PC-3 (cell line): ENCODE results near the gene SPEF2. TPM values are rescaled to one million over a fixed set of nuclear protein-coding genes. Genes with fewer than 3 reads are reported as not detected.

ENCODE experiments used
- ATAC-seq: fragments of 200-7000 bp; cut with Tn5 transposase; 2 replicates; pipeline ENCODE4 v1.9.1; 2020; ENCODE audit warnings: mild to moderate bottlenecking, moderate library complexity
- BruUV-seq: library from RNA; stranded (reverse); fragments of 400-500 nt; replicated peaks from 2 replicates; lab custom pipeline; 2021; lab: Mats Ljungman, UMichigan
- CTCF ChIA-PET: fragments of 300-600 bp; sonication (Branson Sonifier 250); formaldehyde crosslinking; loops from one replicate; lab custom pipeline; 2022; ENCODE audit warnings: antibody characterized with exemption; lab: Charles Lee
- POLR2A ChIA-PET: fragments of 300-600 bp; sonication (Branson Sonifier 250); formaldehyde crosslinking; loops from one replicate; lab custom pipeline; 2022; ENCODE audit warnings: antibody characterized with exemption; ENCODE audit not compliant: unreplicated experiment; lab: Charles Lee
- DNase-seq: peaks from one replicate; pipeline ENCODE4 v3.0.0-alpha.2; 2015
- H2AFZ ChIP-seq: fragments of 300-600 bp; sonication (generic); 2 replicates; pipeline ENCODE4 v1.6.0; 2016; ENCODE audit warnings: antibody characterized with exemption, low read length
- H3F3A ChIP-seq: fragments of 300-600 bp; sonication (generic); one replicate; pipeline ENCODE4 v1.6.0; 2017; ENCODE audit warnings: antibody characterized with exemption, low read length, control low read depth, mild to moderate bottlenecking; ENCODE audit not compliant: unreplicated experiment
- H3K27ac ChIP-seq: fragments of 300-600 bp; sonication (generic); 2 replicates; pipeline ENCODE4 v1.5.1; 2016; ENCODE audit warnings: mild to moderate bottlenecking, low read length
- H3K27me3 ChIP-seq: fragments of 300-600 bp; sonication (generic); 2 replicates; pipeline ENCODE4 v1.6.1; 2016; ENCODE audit warnings: low read length, mixed read lengths
- H3K36me3 ChIP-seq: fragments of 300-600 bp; sonication (generic); 2 replicates; pipeline ENCODE4 v1.6.1; 2016; ENCODE audit warnings: low read depth, mixed run types, low read length, mixed read lengths
- H3K4me1 ChIP-seq: fragments of 300-600 bp; sonication (generic); 2 replicates; pipeline ENCODE4 v1.5.1; 2016; ENCODE audit warnings: low read length; ENCODE audit not compliant: insufficient read depth
- H3K4me2 ChIP-seq: fragments of 300-600 bp; sonication (generic); 2 replicates; pipeline ENCODE4 v1.6.0; 2016; ENCODE audit warnings: low read length
- H3K4me3 ChIP-seq: fragments of 300-600 bp; sonication (generic); 2 replicates; pipeline ENCODE4 v1.5.1; 2016; ENCODE audit warnings: mild to moderate bottlenecking, low read length, mixed read lengths
- H3K79me2 ChIP-seq: fragments of 300-600 bp; sonication (generic); 2 replicates; pipeline ENCODE4 v1.6.1; 2017; ENCODE audit warnings: low read length, mixed read lengths
- H3K9ac ChIP-seq: fragments of 300-600 bp; sonication (generic); 2 replicates; pipeline ENCODE4 v1.6.0; 2016; ENCODE audit warnings: mild to moderate bottlenecking, low read length
- H3K9me2 ChIP-seq: fragments of 300-600 bp; sonication (generic); replicated peaks from 2 replicates; pipeline ENCODE4 v1.6.1; 2016; ENCODE audit warnings: mixed run types, low read length, mixed read lengths
- H3K9me3 ChIP-seq: fragments of 300-600 bp; sonication (generic); 2 replicates; pipeline ENCODE4 v1.6.1; 2016; ENCODE audit warnings: low read length, mixed read lengths
- H4K20me1 ChIP-seq: fragments of 300-600 bp; sonication (generic); 2 replicates; pipeline ENCODE4 v1.6.1; 2016; ENCODE audit warnings: low read length, mixed read lengths
- EZH2 ChIP-seq: fragments of 300-600 bp; sonication (generic); IDR thresholded peaks from one replicate; pipeline ENCODE4 v1.6.1; 2017; ENCODE audit warnings: antibody characterized with exemption, mild to moderate bottlenecking, low read length; ENCODE audit not compliant: unreplicated experiment
- EZH2phosphoT487 ChIP-seq: fragments of 300-600 bp; sonication (generic); IDR thresholded peaks from 2 replicates; pipeline ENCODE4 v1.6.1; 2018; ENCODE audit warnings: mild to moderate bottlenecking, antibody characterized with exemption, low read length, borderline replicate concordance
- intact Hi-C: fragments of 100-400 bp; cut with micrococcal nuclease; formaldehyde crosslinking; loops from 2 replicates; pipeline ENCODE4 v1.9.0; 2023
- total RNA-seq: library from RNA; depleted of rRNA; stranded (reverse); fragments of >200 nt; gene quantifications from 2 replicates; pipeline ENCODE4 v1.2.3, GENCODE V29; 2014
- TF ChIP-seq, protein P1 (sequence below): fragments of 300-600 bp; sonication (generic); conservative IDR thresholded peaks from 2 replicates; pipeline ENCODE4 v1.5.1; 2017; ENCODE audit warnings: antibody characterized with exemption, low read depth, mild to moderate bottlenecking, low read length

Gene SPEF2
- total RNA-seq, 1 experiment from 2014 or later = 2.3 TPM

GRCh38 chr5:35781181-35781790, 163.6 kb downstream of the SPEF2 start:
- CTCF ChIA-PET = interaction anchor here (0.6 kb wide), 1 partner anchor 46 kb away, joined by 13 read pairs; no protein-coding TSS in a partner anchor
- no peaks in the 10 kb centered on the region for H3F3A ChIP-seq
- TF ChIP-seq EZH2 = no peak
- no peak for TF ChIP-seq EZH2phosphoT487
- TF ChIP-seq, protein P1, sequence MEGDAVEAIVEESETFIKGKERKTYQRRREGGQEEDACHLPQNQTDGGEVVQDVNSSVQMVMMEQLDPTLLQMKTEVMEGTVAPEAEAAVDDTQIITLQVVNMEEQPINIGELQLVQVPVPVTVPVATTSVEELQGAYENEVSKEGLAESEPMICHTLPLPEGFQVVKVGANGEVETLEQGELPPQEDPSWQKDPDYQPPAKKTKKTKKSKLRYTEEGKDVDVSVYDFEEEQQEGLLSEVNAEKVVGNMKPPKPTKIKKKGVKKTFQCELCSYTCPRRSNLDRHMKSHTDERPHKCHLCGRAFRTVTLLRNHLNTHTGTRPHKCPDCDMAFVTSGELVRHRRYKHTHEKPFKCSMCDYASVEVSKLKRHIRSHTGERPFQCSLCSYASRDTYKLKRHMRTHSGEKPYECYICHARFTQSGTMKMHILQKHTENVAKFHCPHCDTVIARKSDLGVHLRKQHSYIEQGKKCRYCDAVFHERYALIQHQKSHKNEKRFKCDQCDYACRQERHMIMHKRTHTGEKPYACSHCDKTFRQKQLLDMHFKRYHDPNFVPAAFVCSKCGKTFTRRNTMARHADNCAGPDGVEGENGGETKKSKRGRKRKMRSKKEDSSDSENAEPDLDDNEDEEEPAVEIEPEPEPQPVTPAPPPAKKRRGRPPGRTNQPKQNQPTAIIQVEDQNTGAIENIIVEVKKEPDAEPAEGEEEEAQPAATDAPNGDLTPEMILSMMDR = no peak
- H3K27me3 ChIP-seq = no peaks in the 10 kb centered on the region
- intact Hi-C loops = no loop called here
- H3K9ac ChIP-seq = no peak overlapping the region
- no peaks in the 10 kb centered on the region for H3K9me2 ChIP-seq
- ATAC-seq = no peak
- POLR2A ChIA-PET = no interaction called here
- DNase-seq = no peak
- H3K79me2 ChIP-seq = no peaks in the 10 kb centered on the region
- H3K36me3 ChIP-seq = no peaks in the 10 kb centered on the region
- peaks cover 8% of the 10 kb centered on the region for H3K4me1 ChIP-seq
- no peak overlapping the region for H2AFZ ChIP-seq
- no TSS peak for BruUV-seq
- no peaks in the 10 kb centered on the region for H3K9me3 ChIP-seq
- H3K27ac ChIP-seq = no peak overlapping the region
- no peak overlapping the region for H3K4me2 ChIP-seq
- H3K4me3 ChIP-seq = no peak overlapping the region
- H4K20me1 ChIP-seq = no peaks in the 10 kb centered on the region

DNA sequence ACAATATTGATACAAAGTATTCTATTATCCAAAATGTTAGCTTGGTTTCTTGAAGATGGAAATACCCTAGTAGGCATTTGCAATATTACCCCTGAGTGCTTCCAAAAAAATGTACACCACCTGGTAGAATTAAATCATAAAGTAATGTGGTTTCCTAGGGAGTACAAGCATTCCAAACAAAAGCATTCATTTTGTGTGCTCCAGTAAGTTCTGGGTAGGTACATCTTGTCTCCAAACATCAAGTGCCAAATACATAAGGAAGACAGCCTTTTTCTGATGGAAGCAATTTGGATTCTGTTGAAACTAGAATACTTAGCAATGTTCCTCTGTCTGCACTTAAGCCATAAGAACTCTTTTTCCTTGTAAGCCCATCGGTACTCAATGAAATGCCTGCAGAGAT, 165.9 kb downstream of the SPEF2 start:
- Histone ChIP-seq H4K20me1 (no peaks in the 10 kb centered on the region), H2AFZ (no peak overlapping the region), H3K9ac (no peak overlapping the region), H3K9me2 (no peaks in the 10 kb centered on the region), H3K4me2 (no peak overlapping the region), H3K4me1 (no peaks in the 10 kb centered on the region; the same call in 1 of the 2 replicates), H3F3A (no peaks in the 10 kb centered on the region), H3K27me3 (no peaks in the 10 kb centered on the region), H3K79me2 (no peaks in the 10 kb centered on the region), H3K36me3 (no peaks in the 10 kb centered on the region), H3K4me3 (no peak overlapping the region), H3K9me3 (no peaks in the 10 kb centered on the region), H3K27ac (no peak overlapping the region)
- POLR2A ChIA-PET = no interaction called here
- intact Hi-C loops = no loop called here
- ATAC-seq (no peak), DNase-seq (no peak)
- BruUV-seq = no TSS peak
- CTCF ChIA-PET = no interaction called here
- TF ChIP-seq EZH2 (no peak), EZH2phosphoT487 (no peak)
- TF ChIP-seq, protein P1 = no peak

DNA sequence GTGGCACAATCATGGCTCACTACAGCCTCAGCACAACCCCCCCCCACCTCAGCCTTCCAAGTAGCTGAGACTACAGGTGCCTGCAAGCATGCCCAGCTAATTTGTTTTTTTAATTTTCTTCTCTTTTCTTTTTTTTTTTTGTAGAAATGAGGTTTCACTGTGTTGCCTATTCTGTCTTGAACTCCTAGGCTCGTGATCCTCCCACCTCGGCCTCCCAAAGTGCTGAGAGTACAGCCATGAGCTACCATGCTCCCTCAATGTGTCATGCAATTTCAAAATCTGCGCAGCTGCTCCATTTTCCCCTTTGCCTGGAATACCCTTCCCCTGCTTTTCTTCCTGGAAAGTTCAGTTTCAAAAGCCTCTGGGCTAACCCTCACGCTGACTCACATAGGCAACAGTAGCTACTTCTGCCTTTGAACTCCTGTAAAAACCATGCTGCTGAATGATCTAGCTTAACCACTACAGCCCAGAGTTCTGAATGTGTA, 168.0 kb downstream of the SPEF2 start:
- POLR2A ChIA-PET = interaction anchor here (0.7 kb wide), 1 partner anchor 632 kb away, joined by 9 read pairs; no protein-coding TSS in a partner anchor
- no peaks in the 10 kb centered on the region for H3F3A ChIP-seq
- peak; percentile 31 for DNase-seq
- no peaks in the 10 kb centered on the region for H3K79me2 ChIP-seq
- no peak overlapping the region for H3K4me2 ChIP-seq
- no peaks in the 10 kb centered on the region; the same call in 1 of the 2 replicates for H3K4me1 ChIP-seq
- ATAC-seq = 0 out of 2 replicates have a peak, but pooled peaks have one; percentile 24
- H3K9me3 ChIP-seq = no peaks in the 10 kb centered on the region
- intact Hi-C loops = no loop called here
- H3K36me3 ChIP-seq = no peaks in the 10 kb centered on the region
- CTCF ChIA-PET = no interaction called here
- H3K9me2 ChIP-seq = no peaks in the 10 kb centered on the region
- no peak overlapping the region for H3K27ac ChIP-seq
- H4K20me1 ChIP-seq = no peaks in the 10 kb centered on the region
- no peak overlapping the region for H3K9ac ChIP-seq
- no peak overlapping the region for H2AFZ ChIP-seq
- TF ChIP-seq, protein P1 = no peak
- TF ChIP-seq EZH2 (no peak), EZH2phosphoT487 (no peak)
- BruUV-seq = no TSS peak
- H3K4me3 ChIP-seq = no peak overlapping the region
- H3K27me3 ChIP-seq = no peaks in the 10 kb centered on the region
